ENCODE results near the gene SLC9A5. TPM values are rescaled to one million over a fixed set of nuclear protein-coding genes. Genes with fewer than 3 reads are reported as not detected.

SLC9A5 gene
- total and polyA plus RNA-seq, 2 donors (not counting 3 experiments of a cell fraction or from before 2014, with no cell fraction given): 2.7 to 2.8 TPM

DNA sequence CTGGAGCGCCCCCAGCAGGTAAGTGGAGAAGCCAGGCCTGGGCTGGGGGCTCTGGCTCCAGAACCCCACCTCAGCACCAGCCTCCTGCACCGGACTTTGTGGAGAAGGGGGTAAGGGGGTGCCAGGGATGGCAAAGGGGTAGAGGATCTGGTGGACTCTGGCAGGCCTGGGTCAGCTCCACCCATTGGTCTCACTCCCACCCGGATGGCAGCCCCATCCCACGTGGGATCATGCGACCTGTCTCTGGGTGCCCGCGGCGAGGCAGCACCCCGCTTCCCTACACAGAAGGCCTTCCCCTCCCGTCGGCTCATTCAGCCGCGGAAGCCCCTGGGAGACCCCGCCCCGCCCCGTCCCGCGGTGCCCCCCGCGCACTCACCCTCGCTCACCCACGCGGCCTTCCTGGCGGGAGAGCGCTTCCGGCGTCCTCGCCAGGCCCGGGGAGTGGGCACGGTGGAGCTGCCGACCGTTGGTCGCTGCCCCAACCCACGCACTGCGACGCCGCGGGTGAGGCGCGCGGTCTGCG lies 30.1 kb downstream of the SLC9A5 start:
- Histone ChIP-seq H2AFZ (ENCODE audit: low read depth, low read length) (peak overlapping the region; percentile 71), H3K9ac (replicated peaks; ENCODE audit: extremely low read depth, insufficient read depth, low read length) (peak overlapping the region; percentile 71), H3K9me3 (replicated peaks; ENCODE audit: control insufficient read depth, insufficient read depth, low read length) (no peaks in the 10 kb centered on the region), H3K4me2 (ENCODE audit: insufficient read depth, low read length) (peak overlapping the region; percentile 59), H3K79me2 (ENCODE audit: control insufficient read depth, insufficient read depth, low read length) (peaks cover 9% of the 10 kb centered on the region), H3K27me3 (ENCODE audit: control insufficient read depth in 2 of 2, insufficient read depth in 2 of 2, low read length in 2 of 2) (no peaks in the 10 kb centered on the region), H3K4me3 (replicated peaks in 1 of 3; ENCODE audit: insufficient read depth in 1 of 3, low read depth in 1 of 3, low read length in 3 of 3) (peak overlapping the region; percentile 16 to 60 (median 51)), H3K27ac (ENCODE audit: insufficient read depth, low read depth, low read length) (peak overlapping the region; percentile 78), H4K20me1 (replicated peaks; ENCODE audit: control insufficient read depth, extremely low read depth, insufficient read depth, low read length) (no peaks in the 10 kb centered on the region), H3K36me3 (ENCODE audit: control insufficient read depth in 2 of 2, extremely low read depth in 1 of 2, insufficient read depth in 2 of 2, low read length in 2 of 2) (peaks cover 0 to 3% of the 10 kb centered on the region in 2 experiments), H3K9me1 (replicated peaks; ENCODE audit: control insufficient read depth, extremely low read depth, insufficient read depth, low read length) (no peaks in the 10 kb centered on the region), H3K4me1 (ENCODE audit: control insufficient read depth, extremely low read depth, insufficient read depth, low read length) (peaks cover 21% of the 10 kb centered on the region)
- intact Hi-C loops (cut with micrococcal nuclease) (loop anchor here (1.0 to 5.0 kb wide), 5 partner anchors 33 to 188 kb away; partner anchors contain the start of genes TPPP3 and ZDHHC1), dilution Hi-C loops (cut with MboI; ENCODE audit: extremely low pct_ligation_motif_present, low sequenced_read_pairs) (no loop called here)
- FAIRE-seq (peak; percentile 37), DNase-seq (ENCODE audit: low read depth, low spot score) (no peak)
- no peak for TF ChIP-seq FOS (IDR thresholded peaks at IDR 0.05; ENCODE audit: borderline replicate concordance, insufficient read depth, low read length)
- TF ChIP-seq, protein P1, sequence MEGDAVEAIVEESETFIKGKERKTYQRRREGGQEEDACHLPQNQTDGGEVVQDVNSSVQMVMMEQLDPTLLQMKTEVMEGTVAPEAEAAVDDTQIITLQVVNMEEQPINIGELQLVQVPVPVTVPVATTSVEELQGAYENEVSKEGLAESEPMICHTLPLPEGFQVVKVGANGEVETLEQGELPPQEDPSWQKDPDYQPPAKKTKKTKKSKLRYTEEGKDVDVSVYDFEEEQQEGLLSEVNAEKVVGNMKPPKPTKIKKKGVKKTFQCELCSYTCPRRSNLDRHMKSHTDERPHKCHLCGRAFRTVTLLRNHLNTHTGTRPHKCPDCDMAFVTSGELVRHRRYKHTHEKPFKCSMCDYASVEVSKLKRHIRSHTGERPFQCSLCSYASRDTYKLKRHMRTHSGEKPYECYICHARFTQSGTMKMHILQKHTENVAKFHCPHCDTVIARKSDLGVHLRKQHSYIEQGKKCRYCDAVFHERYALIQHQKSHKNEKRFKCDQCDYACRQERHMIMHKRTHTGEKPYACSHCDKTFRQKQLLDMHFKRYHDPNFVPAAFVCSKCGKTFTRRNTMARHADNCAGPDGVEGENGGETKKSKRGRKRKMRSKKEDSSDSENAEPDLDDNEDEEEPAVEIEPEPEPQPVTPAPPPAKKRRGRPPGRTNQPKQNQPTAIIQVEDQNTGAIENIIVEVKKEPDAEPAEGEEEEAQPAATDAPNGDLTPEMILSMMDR (IDR thresholded peaks at IDR 0.05; ENCODE audit: extremely low read depth in 1 of 2, insufficient read depth in 1 of 2, low read depth in 1 of 2, low read length in 2 of 2): peak in 1 of 2 donors; percentile 36
- no TSS peak for BruUV-seq (replicated peaks)
- CTCF ChIA-PET: interaction anchor here (0.8 to 3.5 kb wide), 11 partner anchors 9 to 120 kb away, joined by 3 to 35 read pairs (median 5); partner anchors contain the start of gene FHOD1
- POLR2A ChIA-PET: interaction anchor here (0.5 kb wide), 2 partner anchors 12 to 145 kb away, joined by 3 to 7 read pairs; no protein-coding TSS in a partner anchor

Measured in endothelial cell of umbilical vein (primary cell).